Measurements from ENCODE around the gene COA1.

- no peak for TF ChIP-seq CTCF (IDR thresholded peaks at IDR 0.05)
- TF ChIP-seq NFIC (IDR thresholded peaks at IDR 0.05; ENCODE audit: borderline replicate concordance), result no peak
- TF ChIP-seq EP300 (IDR thresholded peaks at IDR 0.05; ENCODE audit: borderline replicate concordance in 1 of 2, low read depth in 1 of 2, low read length in 1 of 2), result no peak
Measured at GRCh38 chr7:43764039-43764761, 34.9 kb upstream of the COA1 start.
